Suppressor macrophage treated with lipopolysaccharide for 4 hours (primary cell): Measurements from ENCODE around the gene PPM1E.
"Not testable (repeated sequence)": the region's sequence is repeated elsewhere in the genome, so short reads cannot be mapped to it uniquely, and the experiment has no call there.

ENCODE experiments used
- DNase-seq: peaks from one replicate; pipeline ENCODE4 v3.0.0-alpha.2; 2020

The PPM1E gene

DNA sequence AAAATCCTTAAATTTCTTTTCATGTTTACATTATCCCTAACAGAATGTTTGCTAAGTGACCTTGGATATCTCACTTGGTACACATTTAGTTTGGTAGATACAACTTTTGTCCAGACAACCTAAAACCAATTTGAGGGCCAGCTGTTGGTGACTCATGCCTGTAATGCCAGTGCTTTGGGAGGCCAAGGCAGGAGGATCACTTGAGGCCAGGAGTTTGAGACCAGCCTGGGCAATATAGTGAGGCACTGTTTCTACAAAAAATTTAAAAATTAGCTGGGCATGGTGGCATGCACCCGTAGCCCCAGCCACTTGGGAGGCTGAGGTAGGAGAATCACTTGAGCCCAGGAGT is 202.0 kb downstream of the PPM1E start:
- DNase-seq, result not testable (repeated sequence)

DNA sequence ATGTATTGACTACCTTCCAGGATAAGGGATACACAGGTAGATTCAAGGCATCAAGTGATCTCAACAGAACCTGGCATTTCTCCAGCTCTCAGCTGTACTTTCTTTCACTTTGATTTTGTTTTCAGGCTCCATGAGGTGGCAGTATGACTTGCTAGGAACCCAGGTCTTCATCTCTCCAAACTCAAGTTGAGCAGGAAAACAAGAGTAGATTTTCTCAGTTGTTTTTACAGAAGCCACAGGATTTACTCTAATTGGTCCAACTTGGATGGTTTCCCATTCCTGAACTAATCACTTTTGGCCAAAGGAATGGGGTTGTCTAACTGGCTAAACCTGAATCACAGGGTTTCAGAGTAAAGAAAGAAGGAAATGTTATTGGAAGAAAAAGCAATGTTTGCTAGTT is 204.4 kb downstream of the PPM1E start:
- DNase-seq, result no peak

DNA sequence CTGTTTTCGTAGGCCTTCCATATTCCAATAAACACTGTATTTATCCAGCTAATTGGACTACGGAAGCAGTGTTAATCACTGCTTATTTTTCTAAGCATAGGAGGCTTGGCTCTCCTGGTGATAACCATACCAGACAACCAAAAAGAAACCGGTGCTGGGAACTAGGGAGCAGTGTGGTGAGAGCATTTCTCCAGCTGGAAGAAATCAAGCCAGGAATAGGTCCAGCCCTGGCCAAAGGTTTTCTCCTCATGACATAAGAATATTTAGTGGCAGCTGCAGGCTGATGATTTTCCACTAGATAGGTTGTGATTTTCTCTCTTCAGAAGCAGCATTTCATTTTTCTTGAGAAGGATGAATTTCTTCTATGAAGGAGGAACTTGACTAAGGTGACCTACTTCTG is 209.6 kb downstream of the PPM1E start:
- no peak for DNase-seq

DNA sequence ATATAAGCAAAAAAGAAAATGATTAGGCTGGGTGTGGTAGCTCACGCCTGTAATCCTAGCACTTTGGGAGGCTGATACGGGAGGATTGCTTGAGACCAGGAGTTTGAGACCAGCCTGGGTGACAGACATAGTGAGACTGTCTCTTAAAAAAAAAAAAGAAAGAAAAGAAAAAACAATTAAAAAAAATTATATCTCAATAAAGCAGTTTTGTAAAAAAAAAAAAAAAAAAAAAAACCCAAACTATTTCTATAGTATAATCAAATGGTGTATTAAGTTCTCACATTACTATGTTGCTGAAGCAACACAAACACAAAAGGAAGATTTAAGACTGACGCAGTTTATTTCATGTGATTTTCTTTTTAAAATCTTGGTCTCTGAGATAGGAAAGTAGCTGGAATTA is 210.6 kb downstream of the PPM1E start:
- no peak for DNase-seq

DNA sequence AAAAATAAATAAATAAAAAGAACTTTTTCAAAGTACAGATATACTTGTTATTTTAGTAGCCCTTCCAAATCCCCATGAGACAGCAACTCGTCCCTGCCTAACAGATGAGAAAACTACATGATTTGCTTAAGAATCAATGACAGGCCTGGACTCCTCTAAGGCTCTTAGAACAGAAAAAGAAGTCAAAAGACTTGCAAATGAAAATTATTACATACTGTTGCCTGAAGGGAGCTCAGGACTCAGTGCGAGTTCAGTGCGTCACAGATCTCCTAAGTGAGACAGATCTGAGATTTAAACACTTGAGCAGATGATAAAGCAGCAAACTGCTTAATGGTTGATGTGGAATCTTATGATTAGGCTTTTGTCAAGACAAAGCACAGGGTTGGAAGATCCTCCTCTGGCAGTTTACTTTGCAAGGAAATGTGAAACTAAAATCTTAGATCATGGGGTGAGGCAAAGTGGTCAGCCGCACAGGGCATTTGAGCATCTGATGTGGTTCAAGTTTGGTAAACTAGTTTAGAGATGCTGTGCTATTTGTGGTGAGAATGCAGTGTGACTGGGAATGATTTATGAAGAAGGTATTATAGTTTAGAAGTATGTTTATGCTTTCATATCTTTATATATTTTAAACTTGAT is 212.9 kb downstream of the PPM1E start:
- DNase-seq, result no peak

DNA sequence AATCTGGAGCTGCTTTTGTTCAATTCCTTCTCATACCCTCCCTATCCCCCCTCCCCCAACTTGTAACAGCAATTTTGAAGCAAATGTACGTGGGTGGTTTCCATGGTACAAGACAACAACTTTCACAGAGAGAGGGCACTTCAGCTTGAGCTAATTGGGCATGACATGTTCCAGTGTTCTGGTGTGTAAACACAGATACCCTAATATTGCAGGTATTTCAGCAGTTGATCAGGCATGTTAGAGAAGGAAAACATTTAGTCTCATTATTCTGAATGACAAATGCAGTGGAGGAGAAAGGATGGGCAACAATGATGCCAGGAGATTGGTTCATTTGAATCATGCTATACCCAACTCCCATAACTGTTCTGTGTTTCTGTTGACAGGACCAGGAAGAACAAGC is 213.5 kb downstream of the PPM1E start:
- no peak for DNase-seq

DNA sequence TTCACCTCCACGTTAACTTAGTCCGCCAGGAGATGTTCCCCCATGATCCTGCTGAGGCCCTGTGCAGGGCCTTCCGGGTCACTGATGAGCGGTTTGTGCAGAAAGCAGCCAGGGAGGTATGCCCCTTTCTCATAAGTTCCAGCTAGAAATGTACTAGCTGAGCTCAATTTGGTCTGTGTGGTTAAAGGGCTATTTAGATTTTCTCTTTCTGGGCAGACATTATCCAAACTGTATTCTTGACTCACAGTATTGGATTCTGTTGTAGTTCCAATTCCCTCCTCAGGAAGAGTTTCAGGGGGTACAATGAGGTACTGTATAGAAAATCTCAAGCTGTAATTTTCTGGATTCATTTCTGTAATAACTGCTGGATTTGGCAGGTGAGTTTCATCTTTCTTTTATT is 214.0 kb downstream of the PPM1E start:
- no peak for DNase-seq

DNA sequence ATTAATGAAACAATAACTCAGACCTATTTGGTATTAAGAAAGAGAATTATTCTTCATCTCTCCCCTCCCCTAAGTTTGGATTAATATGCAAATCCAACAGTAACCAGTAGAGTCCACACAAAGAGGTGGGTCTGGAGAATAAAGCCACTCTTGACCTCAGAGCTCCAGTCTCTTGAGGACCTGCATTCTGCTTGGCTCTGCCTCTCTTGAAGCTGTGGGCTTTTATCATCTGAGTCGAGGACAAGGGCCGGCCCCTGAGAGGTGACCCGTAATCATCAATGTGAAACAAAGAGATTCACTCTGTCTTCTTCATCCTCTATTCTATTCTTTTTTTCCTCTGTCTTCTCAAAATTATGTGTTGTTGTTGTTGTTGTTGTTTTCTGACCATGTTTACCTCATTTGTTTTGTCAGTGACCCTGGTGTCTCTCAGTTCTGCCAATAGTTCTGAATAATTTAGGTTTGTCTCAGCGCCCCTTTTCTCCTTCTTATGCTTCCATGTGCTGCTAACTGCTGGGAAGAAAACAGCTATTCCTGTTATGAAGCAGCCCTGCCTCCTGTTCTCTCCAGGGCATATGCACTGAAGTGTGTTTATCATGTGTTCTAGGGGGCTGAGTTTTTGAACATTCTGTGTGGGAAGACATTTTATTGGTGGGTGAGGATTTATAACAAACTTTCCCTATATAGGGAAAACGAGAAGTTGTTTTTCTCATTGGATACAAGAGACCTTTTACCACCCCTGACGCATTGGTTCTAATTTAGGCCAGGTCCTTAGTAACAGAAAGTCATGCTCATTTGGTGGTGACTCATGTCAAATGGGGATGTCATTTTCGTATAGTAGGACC is 215.2 kb downstream of the PPM1E start:
- peak; percentile 83 for DNase-seq

DNA sequence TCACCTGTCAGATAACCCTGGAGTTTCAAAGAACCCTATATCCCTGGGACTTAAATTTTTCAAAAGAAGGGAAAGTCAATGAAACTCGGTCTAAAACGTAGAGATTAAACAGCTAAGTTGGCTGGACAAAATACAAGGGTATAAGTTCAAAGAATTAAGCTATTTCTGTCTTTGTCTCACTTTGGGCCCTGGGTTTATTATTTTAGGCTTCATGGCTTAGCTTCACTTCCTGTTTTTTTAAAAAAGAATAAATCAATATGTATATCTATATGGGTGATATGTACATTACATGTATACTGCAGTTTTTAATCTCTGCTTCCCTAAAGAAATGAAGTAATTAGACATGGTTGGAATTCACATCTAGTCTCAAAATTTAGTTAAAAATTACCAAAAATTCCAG is 218.7 kb downstream of the PPM1E start:
- no peak for DNase-seq

DNA sequence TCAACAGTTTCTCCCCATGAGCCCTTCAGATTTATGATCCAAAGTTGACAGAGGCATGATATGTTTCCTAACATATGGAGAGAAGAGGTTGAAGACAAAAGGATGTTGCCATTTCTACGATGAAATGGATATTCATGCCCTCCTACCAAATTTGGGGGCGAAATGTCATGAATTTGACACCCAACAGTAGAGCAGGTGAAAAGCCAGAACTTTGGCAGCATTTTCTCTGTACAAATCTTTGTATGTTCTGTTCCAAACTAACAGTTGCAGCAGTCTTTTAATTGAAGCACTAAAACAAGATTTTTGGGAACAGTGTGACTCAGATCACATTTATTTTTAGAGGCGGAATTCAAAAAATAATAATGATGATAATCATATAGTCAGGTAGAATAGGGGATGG is 220.9 kb downstream of the PPM1E start:
- DNase-seq, result no peak

DNA sequence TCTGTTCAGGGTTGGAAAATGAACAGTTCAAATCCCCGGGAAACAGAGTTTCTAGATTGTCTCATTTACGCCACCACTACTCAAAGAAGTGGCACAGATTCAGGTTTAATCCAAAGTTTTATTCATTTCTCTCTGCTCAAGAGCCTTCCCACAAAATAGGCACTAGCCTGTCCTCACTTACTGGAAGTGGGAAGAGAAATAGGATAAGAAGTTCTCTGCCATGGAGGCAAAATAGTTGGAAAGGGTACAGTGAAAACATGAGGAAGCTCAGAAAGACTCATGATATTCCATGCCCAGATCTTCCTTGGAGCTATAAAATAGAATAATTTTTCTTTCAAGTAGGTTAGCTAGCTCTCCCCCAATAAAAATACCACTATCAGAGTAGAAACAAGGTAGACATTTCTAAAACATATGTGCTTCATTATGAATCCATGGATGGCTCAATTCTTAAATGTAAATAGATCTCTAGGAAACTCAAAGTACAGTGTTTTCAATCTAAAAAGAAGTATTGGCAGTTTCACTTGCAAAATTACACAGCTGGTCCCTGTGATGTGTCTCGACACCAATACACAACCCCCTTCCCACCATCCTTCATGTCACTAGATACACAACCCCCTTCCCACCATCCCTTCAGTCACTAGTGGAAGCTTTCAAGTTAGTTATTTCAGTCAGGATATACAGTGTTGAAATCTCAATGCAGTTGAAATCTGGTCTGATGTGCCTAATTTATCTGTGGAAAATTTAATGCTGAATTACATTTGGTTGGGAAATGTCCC is 225.2 kb downstream of the PPM1E start:
- no peak for DNase-seq

DNA sequence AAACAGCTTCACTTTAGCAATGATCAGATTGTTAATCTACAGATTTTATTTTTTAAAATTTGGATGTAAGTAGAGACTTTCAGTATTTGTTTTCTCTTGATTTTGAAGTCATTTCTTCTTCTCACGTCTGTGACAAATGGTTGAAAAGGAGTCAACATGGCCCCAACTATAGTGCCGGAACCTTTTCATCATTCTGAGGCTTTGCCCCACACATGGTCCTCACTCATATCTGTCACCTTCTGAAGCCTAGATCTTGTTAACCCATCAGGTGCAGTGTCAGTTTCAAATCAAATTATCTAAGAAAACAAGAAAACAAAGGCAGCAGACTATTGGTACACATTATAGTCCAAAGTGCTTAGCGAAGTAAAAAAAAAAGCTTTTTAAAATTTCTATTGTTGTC is 227.0 kb downstream of the PPM1E start:
- DNase-seq, result no peak

DNA sequence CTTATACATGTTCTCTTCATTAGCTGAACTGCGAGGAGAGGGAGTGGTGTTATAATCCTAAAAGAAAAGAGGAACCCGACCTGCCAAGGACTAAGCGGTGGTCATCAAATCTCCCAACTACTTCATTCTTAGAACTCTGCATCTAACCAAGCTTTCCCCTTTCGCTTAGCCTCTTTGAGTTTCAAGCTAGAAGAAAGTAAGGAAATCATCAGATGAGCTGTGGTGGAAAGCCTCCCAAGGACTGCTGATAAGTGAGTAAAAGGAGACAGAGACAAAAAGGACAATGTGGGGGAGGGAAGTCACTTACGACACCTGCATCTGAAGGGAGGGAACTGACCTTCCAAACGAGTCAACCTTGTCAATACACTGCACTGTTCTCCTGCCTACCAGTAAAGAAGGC is 229.7 kb downstream of the PPM1E start:
- DNase-seq, result no peak

DNA sequence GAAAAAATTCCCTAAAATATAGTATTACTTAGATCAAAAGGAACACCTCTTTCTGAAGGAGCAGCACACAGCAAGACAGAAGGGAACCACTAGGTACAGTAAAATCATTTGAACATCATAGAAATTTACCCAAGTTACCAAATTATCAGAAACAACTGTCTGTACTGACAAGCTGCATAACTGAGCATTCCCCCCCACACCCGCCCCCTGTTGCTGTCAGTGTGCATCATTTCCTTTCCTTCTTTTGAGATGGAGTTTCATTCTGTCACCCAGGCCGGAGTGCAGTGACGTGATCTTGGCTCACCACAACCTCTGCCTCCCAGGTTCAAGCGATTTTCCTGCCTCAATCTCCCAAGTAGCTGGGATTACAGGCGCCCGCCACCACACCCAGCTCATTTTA is 230.3 kb downstream of the PPM1E start:
- peak; percentile 42 for DNase-seq

DNA sequence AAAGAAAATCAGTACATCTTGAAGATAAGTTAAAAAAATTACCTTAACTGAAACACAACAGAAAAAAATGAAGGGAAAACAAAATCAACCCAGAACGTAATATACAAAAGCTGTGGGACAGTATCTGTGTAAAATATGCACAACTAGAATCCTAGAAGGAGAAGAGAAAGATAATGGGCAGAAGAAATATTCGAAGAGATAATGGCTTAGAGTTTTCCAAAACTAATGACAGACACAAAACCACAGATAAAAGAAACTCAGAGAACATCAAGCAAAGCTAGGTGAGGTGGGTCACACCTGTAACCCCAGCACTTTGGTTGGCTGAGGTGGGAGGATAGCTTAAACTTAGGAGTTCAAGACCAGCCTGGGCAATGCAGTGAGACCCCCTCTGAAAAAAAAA is 234.0 kb downstream of the PPM1E start:
- no peak for DNase-seq

DNA sequence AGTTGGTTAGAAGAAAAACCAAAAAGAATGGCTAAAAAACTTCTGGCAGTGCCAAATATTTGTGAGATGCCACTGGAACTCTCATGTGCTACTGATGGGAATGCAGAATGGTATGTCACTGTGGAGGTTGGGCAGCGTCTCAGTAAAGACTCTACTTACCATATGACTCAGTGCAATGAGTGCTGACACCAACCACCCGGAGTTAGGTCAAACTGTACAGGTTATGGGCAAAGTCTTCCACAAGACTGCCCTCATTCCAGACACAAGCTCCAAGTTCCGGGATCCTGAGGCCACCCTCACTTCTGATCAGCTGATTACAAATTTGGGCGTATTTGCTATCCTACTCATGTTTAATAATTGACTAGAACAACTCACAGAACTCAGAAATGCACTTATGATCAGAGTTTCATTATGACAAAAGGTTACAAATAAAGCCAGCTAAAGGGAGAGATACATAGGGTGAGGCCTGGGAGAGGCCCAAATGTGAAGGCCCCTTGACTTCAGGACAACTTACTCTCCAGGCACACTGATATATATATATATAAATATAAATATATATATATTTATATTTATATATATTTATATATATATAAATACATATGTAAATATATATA is 236.2 kb downstream of the PPM1E start:
- no peak for DNase-seq

DNA sequence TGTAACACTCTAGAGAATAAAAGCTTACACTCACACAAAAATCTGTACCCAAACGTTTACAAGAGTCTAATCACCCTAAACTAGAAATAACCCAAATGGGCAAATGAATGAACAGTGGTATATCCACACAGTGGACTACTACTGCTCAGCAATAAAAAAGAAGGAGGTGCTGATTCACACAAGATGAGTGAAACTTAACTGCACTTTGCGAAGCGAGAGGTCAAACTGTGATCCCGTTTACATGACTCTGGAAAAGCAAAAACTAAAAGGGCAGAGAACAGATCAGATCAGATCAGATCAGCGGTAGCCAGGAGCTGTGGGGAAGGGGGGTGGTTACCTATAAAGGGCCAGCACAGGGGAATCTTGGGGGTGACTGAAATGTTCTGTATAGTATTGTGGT is 237.7 kb downstream of the PPM1E start:
- no peak for DNase-seq

DNA sequence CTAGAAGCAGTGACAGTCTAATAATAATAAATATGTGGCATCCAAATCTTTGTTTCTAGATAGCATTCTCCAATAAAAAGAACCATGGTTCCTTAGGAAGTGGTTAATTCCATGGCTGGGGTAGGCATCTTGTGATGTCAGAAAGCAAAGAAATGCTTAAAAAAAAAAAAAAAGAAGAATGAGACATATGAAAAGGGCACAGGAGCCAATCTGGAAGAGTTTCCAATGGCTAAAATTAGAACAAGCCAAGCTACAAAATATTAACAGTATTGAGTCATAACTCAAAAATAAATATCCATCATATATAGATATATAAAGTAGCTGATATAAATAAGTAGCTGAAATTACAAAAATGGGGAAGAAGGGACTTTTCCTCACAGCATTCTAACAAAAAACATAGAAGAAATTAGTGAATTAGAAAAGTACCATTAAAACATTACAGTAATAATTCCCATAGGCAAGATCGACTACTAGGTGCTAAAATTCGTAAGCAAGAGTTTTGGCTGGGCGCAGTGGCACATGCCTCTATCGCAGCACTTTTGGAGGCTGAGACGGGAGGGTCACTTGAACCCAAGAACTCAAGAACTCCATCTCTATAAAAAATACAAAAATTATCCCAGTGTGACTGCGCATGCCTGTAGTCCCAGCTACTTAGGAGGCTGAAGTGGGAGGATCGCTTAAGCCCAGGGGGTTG is 239.7 kb downstream of the PPM1E start:
- DNase-seq, result no peak

DNA sequence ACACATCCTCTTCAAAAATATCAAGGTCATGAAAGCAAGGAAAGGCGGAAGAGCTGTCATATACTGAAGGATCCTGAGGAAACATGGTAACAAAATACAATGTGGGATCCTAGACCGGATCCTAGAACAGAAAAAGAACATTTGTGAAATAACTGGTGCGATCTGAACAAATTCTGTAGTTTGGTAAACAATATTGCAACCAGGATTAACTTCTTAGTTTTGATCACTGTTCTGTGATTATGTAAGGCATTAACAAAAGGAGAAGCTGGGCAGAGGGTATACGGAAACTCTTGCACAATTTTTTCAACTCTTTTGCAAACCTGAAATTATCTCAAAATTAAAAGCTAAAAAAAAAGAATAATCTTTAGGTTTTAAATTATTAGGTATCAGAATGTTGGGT is 241.3 kb downstream of the PPM1E start:
- DNase-seq, result peak; percentile 70

DNA sequence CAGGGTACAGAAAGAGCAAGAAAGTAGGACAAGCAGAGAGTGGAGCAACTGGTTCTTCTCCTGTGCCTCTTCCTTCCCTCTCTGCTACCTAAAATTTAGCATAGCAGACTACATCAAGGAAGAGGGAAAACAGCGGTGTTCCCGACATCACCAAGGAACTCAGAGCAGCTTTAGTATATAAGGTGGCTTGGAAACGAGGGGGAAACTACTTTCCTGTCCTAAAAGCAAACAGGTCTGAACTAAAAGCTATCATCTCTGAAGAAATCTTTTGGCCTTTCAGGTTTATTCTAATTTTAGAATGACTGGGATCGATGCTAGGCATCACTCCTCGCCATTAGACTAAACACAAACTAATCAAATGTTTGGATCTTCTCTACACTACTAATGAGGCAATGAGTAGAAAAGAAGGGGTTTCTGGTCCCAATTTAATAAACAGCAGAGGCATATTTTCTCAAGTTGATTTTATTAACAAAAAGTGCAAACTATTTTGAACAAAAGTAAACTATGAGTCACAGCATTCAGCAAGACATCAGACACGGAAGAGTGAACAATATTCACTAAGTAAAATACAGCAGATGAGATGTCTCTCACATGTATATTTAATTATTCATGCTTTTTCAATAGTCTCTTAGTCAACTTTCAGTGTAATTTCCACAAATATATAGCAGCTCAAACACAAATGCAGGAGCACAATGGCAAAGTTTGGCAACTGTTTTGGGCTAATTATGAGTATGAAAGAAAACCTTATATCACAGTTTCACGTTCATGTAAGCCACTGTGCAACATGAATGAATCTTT is 242.3 kb downstream of the PPM1E start:
- DNase-seq, result no peak

DNA sequence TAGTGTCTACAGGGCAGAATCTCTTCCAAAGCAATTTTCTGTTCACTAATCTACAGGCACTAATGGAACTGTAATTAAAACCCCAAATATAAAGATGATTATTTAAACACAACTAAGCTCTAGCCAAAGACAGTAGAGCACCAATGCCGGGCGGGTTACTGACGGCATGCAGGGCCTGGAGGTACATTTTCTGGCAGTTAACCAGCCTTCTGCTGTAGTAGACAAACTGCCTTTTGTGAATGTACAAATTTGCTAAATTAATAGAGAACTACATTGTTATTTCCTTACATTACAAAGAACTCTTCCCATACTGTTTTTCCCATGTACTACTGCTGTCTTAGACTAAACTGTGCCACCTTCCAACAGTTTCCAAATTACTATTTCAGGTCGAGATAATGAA is 243.2 kb downstream of the PPM1E start:
- no peak for DNase-seq

DNA sequence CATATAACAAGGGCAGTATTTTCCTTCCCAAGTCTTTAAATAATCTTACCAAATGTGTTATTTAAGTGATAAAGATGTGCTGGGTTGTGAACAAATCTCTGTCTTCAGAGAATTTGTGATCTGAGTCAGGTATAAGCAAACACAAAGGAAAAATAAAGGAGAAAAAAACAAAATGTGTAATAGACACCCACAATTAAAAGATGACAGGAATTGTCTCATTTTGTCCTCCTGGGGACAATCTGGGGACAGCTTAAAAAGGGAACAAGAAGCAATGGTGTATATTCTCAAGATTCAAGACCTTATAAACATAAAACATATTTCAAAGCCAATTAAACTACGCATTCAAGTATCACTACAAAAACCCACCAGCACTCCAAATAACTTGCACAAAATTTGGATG is 243.8 kb downstream of the PPM1E start:
- DNase-seq, result no peak
